HG03342 (cell line): ENCODE results near the gene CAPS.

ENCODE experiments used
- ATAC-seq: cut with Tn5 transposase; IDR thresholded peaks from one replicate; pipeline ENCODE4 v1.9.1; 2021; ENCODE audit warnings: mild to moderate bottlenecking, moderate library complexity; ENCODE audit not compliant: unreplicated experiment

CAPS gene

DNA sequence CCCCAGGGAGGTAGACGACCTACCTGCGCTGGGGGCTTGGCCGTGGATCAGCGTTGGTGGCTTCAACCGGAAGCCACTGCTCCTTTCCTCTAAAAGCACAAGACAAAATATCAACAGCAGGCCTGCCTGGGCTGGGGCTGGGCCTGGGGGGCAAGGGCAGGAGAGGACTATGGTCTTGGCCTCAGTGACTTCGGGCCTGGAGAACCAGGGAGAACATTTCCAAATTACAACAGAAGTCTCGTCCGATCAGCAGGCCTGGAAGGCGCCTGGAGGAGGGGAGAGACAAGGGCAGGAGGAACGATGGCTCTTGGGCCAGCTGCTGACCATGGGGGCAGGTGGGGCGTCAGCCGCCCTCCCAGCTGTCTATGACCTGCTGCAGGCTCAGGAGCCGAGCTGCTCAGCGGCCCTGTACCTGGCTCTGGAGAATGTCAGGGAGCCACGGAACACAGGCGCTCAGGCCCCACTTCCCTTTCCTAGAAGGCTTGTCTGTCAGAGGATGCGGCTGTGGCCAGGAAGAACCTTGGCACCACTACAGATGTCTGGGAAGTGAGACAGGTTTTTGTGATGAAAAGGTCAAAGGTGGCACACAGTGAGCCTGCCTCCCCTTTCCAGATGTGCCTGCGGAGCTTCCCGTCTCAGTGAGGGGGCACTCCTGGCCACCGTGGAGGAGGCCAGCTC lies 19.5 kb downstream of the CAPS start:
- ATAC-seq: no peak

DNA sequence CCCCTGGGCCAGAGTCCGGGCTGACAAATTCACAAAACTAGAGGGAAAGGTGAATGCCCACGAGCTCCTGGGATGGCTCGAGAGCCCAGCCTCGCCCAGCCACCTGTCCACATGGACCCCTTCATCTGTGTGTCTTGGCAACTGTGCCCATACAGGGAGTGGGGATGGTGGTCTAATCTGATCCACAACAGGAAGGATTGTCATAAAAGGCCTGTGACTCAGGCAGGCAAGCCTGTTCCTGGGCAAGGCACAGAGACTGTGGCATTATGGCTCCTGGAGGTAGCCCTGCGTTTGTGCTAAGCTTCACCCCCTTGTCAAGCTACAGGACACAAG lies 20.0 kb downstream of the CAPS start:
- ATAC-seq: no peak

DNA sequence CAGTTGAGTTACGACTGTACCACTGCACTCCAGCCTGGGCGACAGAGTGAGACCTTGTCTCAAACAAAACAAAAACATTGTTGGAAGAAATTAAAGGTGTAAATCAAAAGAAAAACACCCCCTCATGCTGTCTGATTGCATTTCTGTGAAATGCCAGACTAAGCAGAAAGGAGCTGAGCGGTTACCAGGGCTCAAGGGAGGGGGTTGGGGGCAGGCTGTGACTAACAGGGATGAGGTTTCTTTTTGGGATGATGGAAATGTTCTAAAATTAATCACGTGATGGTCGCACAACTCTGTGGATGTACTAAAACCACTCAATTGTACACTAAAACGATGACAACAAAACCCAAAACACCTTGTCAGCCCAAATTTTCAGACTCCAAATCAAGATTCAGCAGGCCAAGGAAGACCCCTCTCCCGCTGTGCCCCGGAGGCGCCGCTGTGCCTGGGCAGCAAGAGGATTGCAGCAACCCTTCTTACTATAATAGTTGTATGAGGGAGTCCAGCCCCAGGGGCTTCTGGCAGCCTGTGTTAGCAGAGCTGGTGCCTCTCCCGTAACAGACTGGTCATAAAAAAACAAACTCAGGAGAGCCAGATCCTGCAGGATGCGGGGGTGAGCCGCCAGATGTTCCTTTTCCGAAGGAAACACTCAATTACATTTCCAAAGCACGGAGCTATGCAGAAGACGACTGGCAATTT lies 20.9 kb downstream of the CAPS start:
- no peak for ATAC-seq

GRCh38 chr19:5935473-5936291 lies 21.6 kb downstream of the CAPS start:
- no peak for ATAC-seq

DNA sequence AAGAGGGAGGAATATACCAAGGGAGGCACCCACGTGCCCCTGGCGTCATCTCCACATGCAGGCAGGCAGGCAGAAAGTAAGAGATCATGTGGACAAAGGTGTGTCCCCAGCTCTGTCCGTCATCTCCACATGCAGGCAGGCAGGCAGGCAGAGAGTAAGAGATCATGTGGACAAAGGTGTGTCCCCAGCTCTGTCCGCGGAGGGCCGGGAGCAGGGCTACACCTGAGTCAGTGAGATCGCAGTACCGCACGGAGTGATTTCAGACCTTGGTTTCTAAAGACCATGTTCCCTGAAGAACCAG lies 22.2 kb downstream of the CAPS start:
- no peak for ATAC-seq

DNA sequence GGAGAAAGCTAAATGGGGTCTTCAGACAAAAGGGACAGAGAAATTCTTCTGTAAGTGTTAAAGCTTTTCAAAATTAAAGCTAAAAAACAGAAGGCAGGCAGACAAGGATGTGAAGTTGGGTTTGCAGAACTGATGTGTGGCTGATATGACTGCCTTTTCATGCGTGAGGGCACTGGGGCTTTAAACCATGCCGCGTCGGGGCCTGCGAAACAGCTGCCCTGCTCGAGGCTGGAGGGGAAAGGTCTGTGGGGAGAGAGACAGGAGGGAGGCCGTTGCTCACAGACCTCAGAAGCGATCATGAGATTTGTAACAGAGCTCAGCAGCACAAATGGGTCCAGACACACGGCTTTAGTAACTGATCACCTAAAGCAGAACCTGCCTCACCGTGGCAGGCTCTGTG lies 23.5 kb downstream of the CAPS start:
- ATAC-seq: no peak

GRCh38 chr19:5940260-5941208 lies 26.5 kb downstream of the CAPS start:
- ATAC-seq: no peak

- no peak for ATAC-seq
Measured at GRCh38 chr19:5941673-5942072, 27.6 kb downstream of the CAPS start.

- no peak for ATAC-seq
Measured at GRCh38 chr19:5943045-5943444, 29.0 kb downstream of the CAPS start.

- ATAC-seq: no peak
Measured at GRCh38 chr19:5943623-5944022, 29.6 kb downstream of the CAPS start.

GRCh38 chr19:5947435-5947834 lies 33.4 kb downstream of the CAPS start:
- no peak for ATAC-seq

DNA sequence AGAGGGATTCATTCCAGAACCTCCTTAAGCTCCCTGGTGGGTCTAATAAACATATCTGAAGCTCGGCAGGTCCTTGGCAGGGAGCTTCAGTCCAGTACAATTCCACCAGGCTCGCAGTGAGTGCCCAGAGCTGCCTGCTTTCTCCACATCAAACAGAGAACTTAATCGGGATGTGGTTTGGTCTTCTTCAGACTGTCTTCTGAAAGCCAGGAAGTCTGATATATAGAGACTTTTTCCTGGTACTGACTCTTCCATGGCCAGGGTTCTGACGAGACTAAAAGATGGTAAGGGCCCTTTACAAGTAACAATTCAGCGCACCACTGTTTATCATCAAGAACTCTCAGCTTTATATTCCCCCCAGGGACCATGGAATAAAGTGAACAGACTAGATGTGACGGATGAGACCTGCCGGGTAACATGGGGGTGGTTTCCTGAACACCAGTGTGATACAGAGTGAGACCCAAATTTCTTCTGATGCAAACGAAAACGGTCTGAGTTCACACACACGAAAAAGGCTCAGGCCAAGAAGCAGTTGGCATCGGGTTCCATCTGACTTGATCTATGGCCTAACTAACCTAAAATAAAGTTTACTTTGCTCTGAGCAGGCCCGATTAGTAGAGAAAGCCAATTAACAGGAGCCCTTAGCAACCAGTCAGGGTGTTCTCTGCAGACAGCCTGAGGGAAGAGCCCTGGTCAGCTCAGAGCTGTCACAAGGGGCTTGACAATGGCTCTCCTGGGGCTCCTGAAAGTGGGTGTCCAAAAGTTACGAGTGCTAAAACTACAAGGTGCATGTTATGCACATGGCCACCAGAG lies 34.9 kb downstream of the CAPS start:
- ATAC-seq: no peak

- ATAC-seq: no peak
Measured at GRCh38 chr19:5949792-5950305, 35.8 kb downstream of the CAPS start.

- ATAC-seq: no peak
Measured at GRCh38 chr19:5950741-5951140, 36.7 kb downstream of the CAPS start.

GRCh38 chr19:5951338-5951861 lies 37.3 kb downstream of the CAPS start:
- no peak for ATAC-seq

DNA sequence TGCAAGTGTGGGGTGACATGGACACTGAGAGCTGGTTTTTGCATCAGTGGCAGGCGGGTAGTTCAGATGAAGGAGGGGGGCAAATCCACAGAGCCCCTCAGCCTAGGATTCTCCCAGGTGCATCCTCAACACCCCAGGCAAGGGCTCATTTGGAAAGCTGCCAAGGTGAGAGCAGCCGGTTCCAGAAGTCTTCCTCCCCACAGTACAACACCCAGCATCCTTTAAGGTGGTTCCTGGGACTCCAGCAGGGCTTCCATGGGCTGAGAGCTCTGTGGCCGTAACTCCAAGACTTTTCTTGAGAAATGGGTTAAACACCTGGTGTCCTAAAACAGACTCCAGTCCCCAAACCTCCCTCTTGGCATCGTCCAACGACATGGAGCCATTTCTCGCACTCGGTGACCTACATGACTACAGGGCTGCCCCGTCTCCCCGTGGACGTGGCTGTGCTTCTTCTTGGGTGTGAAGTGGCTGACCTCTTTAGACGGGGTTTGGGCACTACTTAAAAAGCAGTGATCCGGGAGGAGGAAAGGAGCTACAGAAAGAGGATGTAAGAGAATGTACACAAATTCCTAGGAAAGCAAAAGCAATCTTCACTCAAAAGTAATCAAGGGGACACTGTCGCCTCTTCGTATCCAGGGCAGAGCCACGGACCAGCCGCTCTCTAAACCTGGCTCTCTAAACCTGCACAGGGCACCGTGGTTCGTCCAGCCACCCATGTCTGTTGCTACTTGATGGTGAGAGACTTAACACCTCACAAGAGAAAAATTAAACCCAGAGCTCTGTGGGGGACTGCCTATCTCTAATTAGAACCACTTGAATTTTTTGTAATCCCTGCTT lies 38.4 kb downstream of the CAPS start:
- no peak for ATAC-seq

GRCh38 chr19:5953030-5953589 lies 39.1 kb downstream of the CAPS start:
- no peak for ATAC-seq

GRCh38 chr19:5953680-5954213 lies 39.7 kb downstream of the CAPS start:
- ATAC-seq: no peak
